ENCODE results near the gene POU4F3. TPM values are rescaled to one million over a fixed set of nuclear protein-coding genes. Genes with fewer than 3 reads are reported as not detected.
A peak's percentile ranks its signal among the peaks of the same experiment; 100 is the strongest.

POU4F3 gene
- total RNA-seq, 2 donors from 2014 or later: not detected

DNA sequence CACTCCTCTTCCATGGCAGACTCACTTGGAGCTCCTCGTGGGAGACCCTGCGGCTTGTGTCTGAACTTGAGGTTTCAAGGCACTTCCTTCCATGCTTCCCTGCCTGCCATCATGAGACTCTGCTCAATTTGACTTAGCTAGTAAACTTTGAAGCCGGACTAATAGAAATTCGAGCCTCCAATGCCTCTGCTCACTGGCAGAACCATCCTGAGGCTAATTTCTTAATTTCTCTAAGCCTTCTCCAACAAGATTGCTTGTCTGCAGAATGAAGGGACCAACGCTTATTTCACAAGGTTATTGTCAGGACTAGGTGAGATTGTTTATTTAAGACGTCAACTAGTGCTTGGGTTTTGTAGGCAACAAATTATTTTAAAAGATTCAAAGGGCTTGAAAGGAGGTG is 3.2 kb downstream of the POU4F3 start:
- peaks cover 0 to 30% of the 10 kb centered on the region in 2 donors for H3K4me1 ChIP-seq
- TF ChIP-seq, protein P1, sequence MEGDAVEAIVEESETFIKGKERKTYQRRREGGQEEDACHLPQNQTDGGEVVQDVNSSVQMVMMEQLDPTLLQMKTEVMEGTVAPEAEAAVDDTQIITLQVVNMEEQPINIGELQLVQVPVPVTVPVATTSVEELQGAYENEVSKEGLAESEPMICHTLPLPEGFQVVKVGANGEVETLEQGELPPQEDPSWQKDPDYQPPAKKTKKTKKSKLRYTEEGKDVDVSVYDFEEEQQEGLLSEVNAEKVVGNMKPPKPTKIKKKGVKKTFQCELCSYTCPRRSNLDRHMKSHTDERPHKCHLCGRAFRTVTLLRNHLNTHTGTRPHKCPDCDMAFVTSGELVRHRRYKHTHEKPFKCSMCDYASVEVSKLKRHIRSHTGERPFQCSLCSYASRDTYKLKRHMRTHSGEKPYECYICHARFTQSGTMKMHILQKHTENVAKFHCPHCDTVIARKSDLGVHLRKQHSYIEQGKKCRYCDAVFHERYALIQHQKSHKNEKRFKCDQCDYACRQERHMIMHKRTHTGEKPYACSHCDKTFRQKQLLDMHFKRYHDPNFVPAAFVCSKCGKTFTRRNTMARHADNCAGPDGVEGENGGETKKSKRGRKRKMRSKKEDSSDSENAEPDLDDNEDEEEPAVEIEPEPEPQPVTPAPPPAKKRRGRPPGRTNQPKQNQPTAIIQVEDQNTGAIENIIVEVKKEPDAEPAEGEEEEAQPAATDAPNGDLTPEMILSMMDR (IDR thresholded peaks at IDR 0.05): no peak

DNA sequence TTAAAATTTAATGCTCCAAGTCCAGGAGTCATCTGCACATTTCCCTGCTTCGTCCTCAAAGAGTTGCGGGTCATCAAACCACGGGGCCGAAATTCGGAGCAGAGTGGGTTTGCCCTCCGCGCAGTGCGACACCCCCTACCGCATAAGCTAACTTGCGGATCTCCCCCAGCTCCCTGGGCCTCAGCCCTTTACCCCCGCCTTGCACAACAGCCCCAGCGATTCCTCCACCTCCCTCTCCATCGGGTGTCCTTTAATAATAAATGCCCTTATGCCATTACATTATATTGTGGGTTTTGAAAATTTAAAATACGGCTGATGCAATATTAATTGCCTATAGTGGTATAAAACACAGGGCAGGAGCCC is 3.9 kb downstream of the POU4F3 start:
- no peak overlapping the region for H3K4me3 ChIP-seq
- no peaks in the 10 kb centered on the region for H3K36me3 ChIP-seq
- no peaks in the 10 kb centered on the region for H3K9me3 ChIP-seq
- peaks cover 54% of the 10 kb centered on the region in 2 donors for H3K27me3 ChIP-seq
- H3K4me1 ChIP-seq: peaks cover 0 to 30% of the 10 kb centered on the region in 2 donors
- no peak for DNase-seq (ENCODE audit: low spot score)
- TF ChIP-seq, protein P1 (IDR thresholded peaks at IDR 0.05): no peak
- H3K27ac ChIP-seq: no peak overlapping the region

More for the DNA sequence above, 3.2 kb downstream of the POU4F3 start:
- Histone ChIP-seq H3K9me3 (no peaks in the 10 kb centered on the region), H3K36me3 (no peaks in the 10 kb centered on the region), H3K4me3 (no peak overlapping the region), H3K27me3 (peaks cover 57 to 59% of the 10 kb centered on the region in 2 donors), H3K27ac (no peak overlapping the region)
- no peak for DNase-seq (ENCODE audit: low spot score)

DNA sequence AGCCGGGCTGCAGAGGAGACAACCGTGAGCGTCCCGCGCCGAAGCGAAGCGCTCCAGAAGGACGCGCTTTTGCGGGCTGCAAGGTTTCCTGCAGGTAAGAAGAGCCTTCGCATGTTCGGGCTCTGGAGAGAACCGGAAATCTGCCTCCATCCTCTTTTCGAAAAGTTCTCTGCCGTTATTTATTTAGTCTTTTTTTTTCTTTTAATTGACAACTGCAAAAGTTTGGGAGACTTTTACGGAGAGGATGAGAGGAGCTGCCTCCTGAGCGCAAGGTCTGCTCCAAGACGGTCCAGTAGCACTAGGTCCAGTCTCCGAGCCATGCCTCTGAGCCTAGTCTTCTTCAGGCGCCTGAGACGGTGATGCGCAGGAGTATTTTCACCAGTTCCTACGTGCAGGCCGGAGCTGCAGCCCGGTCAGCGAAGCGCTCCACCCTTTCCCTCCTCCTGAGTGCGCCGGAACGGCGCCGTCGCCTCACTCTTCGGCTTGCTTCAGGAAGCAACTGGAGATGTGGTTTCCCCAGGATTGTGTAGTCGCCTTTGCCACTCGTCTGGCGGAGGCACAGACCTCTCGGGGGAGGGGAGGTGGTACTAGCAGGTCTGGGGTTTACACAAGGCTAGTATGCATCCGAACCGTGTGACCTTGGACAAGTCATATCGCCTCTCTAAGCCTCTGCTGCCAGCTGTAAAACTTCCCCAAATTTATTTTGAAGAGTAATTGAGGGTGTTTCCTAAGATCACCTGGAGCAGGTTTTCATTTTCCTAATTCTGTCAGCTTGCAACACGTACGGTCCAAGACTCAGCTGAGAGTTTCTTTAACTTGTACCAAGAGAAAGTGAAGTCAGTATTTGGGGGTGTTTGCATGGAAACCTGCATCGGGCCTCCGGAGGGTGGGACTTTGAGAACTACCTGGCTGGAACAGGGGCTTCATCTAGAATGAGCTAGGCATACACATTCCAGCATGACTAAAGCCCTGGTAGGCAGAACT is 4.5 kb downstream of the POU4F3 start:
- Histone ChIP-seq H3K4me1 (peaks cover 0 to 30% of the 10 kb centered on the region in 2 donors), H3K9me3 (no peaks in the 10 kb centered on the region), H3K36me3 (no peaks in the 10 kb centered on the region), H3K27ac (no peak overlapping the region), H3K27me3 (peaks cover 52% of the 10 kb centered on the region in 2 donors), H3K4me3 (no peak overlapping the region)
- TF ChIP-seq, protein P1 (IDR thresholded peaks at IDR 0.05): no peak
- no peak for DNase-seq (ENCODE audit: low spot score)

DNA sequence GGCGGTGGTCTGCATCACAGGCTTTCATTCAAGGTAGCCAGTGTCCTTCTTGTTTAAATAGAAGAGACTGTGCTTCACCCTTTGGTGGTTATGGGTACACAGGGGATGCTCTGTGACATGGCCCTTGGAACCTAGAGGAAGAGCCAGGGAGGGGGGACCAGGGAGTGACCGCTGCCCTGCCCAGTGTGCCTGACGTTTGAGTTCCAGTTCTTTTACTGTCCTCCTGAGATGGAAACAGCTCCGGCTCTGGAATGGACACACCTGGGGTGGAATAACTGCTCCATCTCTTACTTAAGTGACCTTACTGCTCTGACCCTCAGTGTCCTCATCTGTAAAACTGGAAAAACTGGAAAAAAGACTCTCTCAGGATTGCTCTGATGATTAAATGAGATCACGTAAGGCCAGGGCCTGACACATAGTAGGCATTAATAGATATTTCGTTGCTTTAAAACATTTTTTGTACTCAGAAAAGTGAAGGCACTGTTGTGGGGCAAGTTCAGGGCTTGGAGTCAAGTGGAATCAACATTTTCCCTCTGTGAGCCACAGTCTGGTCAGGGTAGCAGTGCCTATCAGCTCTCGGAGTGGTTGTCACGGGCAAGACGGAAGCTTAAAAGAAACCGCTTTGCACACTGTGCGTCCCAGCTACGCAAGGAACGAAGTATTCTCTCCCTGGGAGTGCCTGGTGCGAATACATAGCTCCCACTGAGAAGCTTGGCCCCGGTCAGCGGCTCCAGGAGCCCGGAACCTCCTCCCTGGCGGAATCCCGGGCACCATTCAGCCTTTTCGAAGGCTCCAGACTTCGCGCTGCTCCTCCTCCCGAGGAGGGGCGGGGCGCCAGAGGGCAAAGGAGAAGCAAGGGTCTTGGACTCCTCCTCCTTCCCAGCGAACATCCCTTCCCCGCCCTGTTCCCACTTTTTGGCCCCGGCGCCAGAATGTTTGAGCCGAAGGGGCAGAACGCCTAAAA is 5.8 kb downstream of the POU4F3 start:
- Histone ChIP-seq H3K4me3 (peak overlapping the region in 1 of 2 donors; percentile 16), H3K36me3 (no peaks in the 10 kb centered on the region), H3K27me3 (peaks cover 41 to 48% of the 10 kb centered on the region in 2 donors), H3K27ac (no peak overlapping the region), H3K4me1 (peaks cover 0 to 23% of the 10 kb centered on the region in 2 donors), H3K9me3 (no peaks in the 10 kb centered on the region)
- no peak for DNase-seq (ENCODE audit: low spot score)
- TF ChIP-seq, protein P1 (IDR thresholded peaks at IDR 0.05): no peak

DNA sequence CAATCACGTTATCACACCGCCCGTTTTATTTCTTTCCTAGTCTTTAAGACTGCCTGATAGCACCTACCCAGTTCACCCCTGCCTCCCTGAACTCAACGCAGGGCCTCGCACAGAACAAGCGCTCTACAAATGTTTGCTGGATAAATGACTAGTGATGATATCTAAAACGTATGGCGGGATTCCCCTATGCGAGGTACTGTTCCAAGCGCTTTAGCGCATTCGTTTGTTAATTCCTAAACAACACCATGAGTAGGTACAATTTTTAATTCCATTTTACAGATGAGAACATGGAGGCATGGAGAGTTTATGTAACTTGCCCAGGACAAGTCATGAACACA is 6.6 kb downstream of the POU4F3 start:
- H3K36me3 ChIP-seq: no peaks in the 10 kb centered on the region
- H3K4me3 ChIP-seq: no peak overlapping the region
- peaks cover 35 to 41% of the 10 kb centered on the region in 2 donors for H3K27me3 ChIP-seq
- H3K27ac ChIP-seq: no peak overlapping the region
- H3K4me1 ChIP-seq: peaks cover 0 to 18% of the 10 kb centered on the region in 2 donors
- TF ChIP-seq, protein P1 (IDR thresholded peaks at IDR 0.05): no peak
- H3K9me3 ChIP-seq: no peaks in the 10 kb centered on the region
- no peak for DNase-seq (ENCODE audit: low spot score)

Data from right atrium auricular region (tissue), 2 donors.